HepG2 (cell line): ENCODE results near the gene MX2. TPM values are rescaled to one million over a fixed set of nuclear protein-coding genes. Genes with fewer than 3 reads are reported as not detected.

Experiments
- FLYWCH1 ChIP-seq: sonication (generic); formaldehyde crosslinking; IDR thresholded peaks from 2 replicates; pipeline ENCODE4 v1.8.1; 2023; ENCODE audit warnings: mild to moderate bottlenecking, missing genetic modification reagents
- MAFG ChIP-seq: sonication (generic); formaldehyde crosslinking; IDR thresholded peaks from 2 replicates; pipeline ENCODE4 v1.5.1; 2020; ENCODE audit warnings: mild to moderate bottlenecking, missing genetic modification reagents
- MYPOP ChIP-seq: sonication (generic); formaldehyde crosslinking; IDR thresholded peaks from 2 replicates; pipeline ENCODE4 v1.8.1; 2023; ENCODE audit warnings: mild to moderate bottlenecking, moderate library complexity, missing genetic modification reagents
- NR2C2 ChIP-seq: sonication (generic); formaldehyde crosslinking; IDR thresholded peaks from 2 replicates; pipeline ENCODE4 v1.4.0; 2020; ENCODE audit warnings: missing genetic modification reagents, mild to moderate bottlenecking, moderate library complexity, borderline replicate concordance
- PLRG1 ChIP-seq: fragments of 450-650 bp; conservative IDR thresholded peaks from 2 replicates; pipeline ENCODE4 v1.6.1; 2016
- ZNF232 ChIP-seq: sonication (generic); formaldehyde crosslinking; IDR thresholded peaks from 2 replicates; pipeline ENCODE4 v1.4.0; 2020; ENCODE audit warnings: missing genetic modification reagents, borderline replicate concordance
- ZNF317 ChIP-seq: sonication (generic); formaldehyde crosslinking; IDR thresholded peaks from 2 replicates; pipeline ENCODE4 v1.5.0; 2020; ENCODE audit warnings: mild to moderate bottlenecking, missing genetic modification reagents
- ZNF879 ChIP-seq: sonication (generic); formaldehyde crosslinking; IDR thresholded peaks from 2 replicates; pipeline ENCODE4 v1.8.1; 2023; ENCODE audit warnings: missing genetic modification reagents
- polyA plus RNA-seq, 8 experiments: library from polyadenylated mRNA; depleted of rRNA in 3 of 8; stranded (reverse) in 7 of 8; unstranded in 1 of 8; fragments of >200 nt; fragmentation: Illumina TruSeq in 4 of 8; extraction: Trizol in 4 of 8; gene quantifications; 2 replicates each; pipeline versions ENCODE4 v1.2.1 to v1.2.3, GENCODE V29; 2011 to 2016; ENCODE audit warnings: low read depth in 4 of 8, missing spikeins in 1 of 8, mixed read lengths in 1 of 8; ENCODE audit not compliant: insufficient read depth in 1 of 8
- total RNA-seq, 5 experiments: library from RNA; depleted of rRNA; stranded (reverse); fragments of >200 nt; fragmentation: Illumina TruSeq; extraction: Trizol; gene quantifications; 2 replicates each; pipeline ENCODE4 v1.2.3, GENCODE V29; 2016; ENCODE audit warnings: low read depth in 1 of 5
- TF ChIP-seq, protein P1 (sequence below): sonication (generic); formaldehyde crosslinking; IDR thresholded peaks from 2 replicates; pipeline ENCODE4 v1.4.0; 2020; ENCODE audit warnings: mild to moderate bottlenecking, missing genetic modification reagents
- TF ChIP-seq, protein P2 (sequence below): sonication (generic); formaldehyde crosslinking; IDR thresholded peaks from 2 replicates; pipeline ENCODE4 v1.4.0; 2020; ENCODE audit warnings: mild to moderate bottlenecking, missing genetic modification reagents, borderline replicate concordance
- TF ChIP-seq, protein P3 (sequence below): IDR thresholded peaks from 2 replicates; pipeline ENCODE4 v1.6.1; 2016; ENCODE audit warnings: mild to moderate bottlenecking, missing biosample characterization, missing genetic modification reagents
- TF ChIP-seq, protein P4 (sequence below): fragments of 450-650 bp; IDR thresholded peaks from 2 replicates; pipeline ENCODE4 v1.6.1; 2017

The MX2 gene
- total and polyA plus RNA-seq, 2 of the 13 experiments (the other 11 are each of a cell fraction or from before 2014, with no cell fraction given) = 24.0 to 35.7 TPM

GRCh38 chr21:41361053-41361785 lies 608 bp upstream of the MX2 start (continued):
- TF ChIP-seq, protein P1, sequence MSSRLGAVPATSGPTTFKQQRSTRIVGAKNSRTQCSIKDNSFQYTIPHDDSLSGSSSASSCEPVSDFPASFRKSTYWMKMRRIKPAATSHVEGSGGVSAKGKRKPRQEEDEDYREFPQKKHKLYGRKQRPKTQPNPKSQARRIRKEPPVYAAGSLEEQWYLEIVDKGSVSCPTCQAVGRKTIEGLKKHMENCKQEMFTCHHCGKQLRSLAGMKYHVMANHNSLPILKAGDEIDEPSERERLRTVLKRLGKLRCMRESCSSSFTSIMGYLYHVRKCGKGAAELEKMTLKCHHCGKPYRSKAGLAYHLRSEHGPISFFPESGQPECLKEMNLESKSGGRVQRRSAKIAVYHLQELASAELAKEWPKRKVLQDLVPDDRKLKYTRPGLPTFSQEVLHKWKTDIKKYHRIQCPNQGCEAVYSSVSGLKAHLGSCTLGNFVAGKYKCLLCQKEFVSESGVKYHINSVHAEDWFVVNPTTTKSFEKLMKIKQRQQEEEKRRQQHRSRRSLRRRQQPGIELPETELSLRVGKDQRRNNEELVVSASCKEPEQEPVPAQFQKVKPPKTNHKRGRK = no peak
- no peak for TF ChIP-seq MYPOP (CRISPR knock-in tag)
- no peak for TF ChIP-seq ZNF879
- no peak for TF ChIP-seq ZNF232 (CRISPR knock-in tag)
- TF ChIP-seq ZNF317 (CRISPR knock-in tag) = no peak
- TF ChIP-seq, protein P2, sequence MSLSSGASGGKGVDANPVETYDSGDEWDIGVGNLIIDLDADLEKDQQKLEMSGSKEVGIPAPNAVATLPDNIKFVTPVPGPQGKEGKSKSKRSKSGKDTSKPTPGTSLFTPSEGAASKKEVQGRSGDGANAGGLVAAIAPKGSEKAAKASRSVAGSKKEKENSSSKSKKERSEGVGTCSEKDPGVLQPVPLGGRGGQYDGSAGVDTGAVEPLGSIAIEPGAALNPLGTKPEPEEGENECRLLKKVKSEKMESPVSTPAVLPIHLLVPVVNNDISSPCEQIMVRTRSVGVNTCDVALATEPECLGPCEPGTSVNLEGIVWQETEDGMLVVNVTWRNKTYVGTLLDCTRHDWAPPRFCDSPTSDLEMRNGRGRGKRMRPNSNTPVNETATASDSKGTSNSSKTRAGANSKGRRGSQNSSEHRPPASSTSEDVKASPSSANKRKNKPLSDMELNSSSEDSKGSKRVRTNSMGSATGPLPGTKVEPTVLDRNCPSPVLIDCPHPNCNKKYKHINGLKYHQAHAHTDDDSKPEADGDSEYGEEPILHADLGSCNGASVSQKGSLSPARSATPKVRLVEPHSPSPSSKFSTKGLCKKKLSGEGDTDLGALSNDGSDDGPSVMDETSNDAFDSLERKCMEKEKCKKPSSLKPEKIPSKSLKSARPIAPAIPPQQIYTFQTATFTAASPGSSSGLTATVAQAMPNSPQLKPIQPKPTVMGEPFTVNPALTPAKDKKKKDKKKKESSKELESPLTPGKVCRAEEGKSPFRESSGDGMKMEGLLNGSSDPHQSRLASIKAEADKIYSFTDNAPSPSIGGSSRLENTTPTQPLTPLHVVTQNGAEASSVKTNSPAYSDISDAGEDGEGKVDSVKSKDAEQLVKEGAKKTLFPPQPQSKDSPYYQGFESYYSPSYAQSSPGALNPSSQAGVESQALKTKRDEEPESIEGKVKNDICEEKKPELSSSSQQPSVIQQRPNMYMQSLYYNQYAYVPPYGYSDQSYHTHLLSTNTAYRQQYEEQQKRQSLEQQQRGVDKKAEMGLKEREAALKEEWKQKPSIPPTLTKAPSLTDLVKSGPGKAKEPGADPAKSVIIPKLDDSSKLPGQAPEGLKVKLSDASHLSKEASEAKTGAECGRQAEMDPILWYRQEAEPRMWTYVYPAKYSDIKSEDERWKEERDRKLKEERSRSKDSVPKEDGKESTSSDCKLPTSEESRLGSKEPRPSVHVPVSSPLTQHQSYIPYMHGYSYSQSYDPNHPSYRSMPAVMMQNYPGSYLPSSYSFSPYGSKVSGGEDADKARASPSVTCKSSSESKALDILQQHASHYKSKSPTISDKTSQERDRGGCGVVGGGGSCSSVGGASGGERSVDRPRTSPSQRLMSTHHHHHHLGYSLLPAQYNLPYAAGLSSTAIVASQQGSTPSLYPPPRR (CRISPR knock-in tag) = no peak
- TF ChIP-seq, protein P3, sequence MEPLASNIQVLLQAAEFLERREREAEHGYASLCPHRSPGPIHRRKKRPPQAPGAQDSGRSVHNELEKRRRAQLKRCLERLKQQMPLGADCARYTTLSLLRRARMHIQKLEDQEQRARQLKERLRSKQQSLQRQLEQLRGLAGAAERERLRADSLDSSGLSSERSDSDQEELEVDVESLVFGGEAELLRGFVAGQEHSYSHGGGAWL (CRISPR knock-in tag) = no peak
- TF ChIP-seq FLYWCH1 (CRISPR knock-in tag) = no peak
- no peak for TF ChIP-seq MAFG
- no peak for TF ChIP-seq PLRG1
- no peak for TF ChIP-seq NR2C2
- TF ChIP-seq, protein P4, sequence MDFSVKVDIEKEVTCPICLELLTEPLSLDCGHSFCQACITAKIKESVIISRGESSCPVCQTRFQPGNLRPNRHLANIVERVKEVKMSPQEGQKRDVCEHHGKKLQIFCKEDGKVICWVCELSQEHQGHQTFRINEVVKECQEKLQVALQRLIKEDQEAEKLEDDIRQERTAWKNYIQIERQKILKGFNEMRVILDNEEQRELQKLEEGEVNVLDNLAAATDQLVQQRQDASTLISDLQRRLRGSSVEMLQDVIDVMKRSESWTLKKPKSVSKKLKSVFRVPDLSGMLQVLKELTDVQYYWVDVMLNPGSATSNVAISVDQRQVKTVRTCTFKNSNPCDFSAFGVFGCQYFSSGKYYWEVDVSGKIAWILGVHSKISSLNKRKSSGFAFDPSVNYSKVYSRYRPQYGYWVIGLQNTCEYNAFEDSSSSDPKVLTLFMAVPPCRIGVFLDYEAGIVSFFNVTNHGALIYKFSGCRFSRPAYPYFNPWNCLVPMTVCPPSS = no peak
